Activated CD4-positive, alpha-beta memory T cell treated with anti-CD3 and anti-CD28 coated beads for 36 hours (primary cell): ENCODE data around the gene WNT8B. TPM values are rescaled to one million over a fixed set of nuclear protein-coding genes. Genes with fewer than 3 reads are reported as not detected.

Experiments
- CTCF ChIA-PET: fragments of 350-600 bp; sonication (Branson Sonifier 250); formaldehyde crosslinking; loops from one replicate; lab custom pipeline; 2021; ENCODE audit warnings: antibody characterized with exemption, inconsistent platforms; lab: Charles Lee
- POLR2A ChIA-PET: fragments of 350-600 bp; sonication (Branson Sonifier 250); formaldehyde crosslinking; loops from one replicate; lab custom pipeline; 2021; ENCODE audit warnings: antibody characterized with exemption; lab: Charles Lee
- DNase-seq: peaks from one replicate; pipeline ENCODE4 v3.0.0-alpha.2; 2020
- H3K27ac Mint-ChIP-seq: one replicate; pipeline ENCODE4 v1.8.0; 2021; ENCODE audit warnings: mixed read lengths
- H3K27me3 Mint-ChIP-seq: one replicate; pipeline ENCODE4 v1.8.0; 2021; ENCODE audit warnings: mixed read lengths
- H3K36me3 Mint-ChIP-seq: one replicate; pipeline ENCODE4 v1.8.0; 2021; ENCODE audit warnings: mixed read lengths
- H3K4me1 Mint-ChIP-seq: one replicate; pipeline ENCODE4 v1.8.0; 2021; ENCODE audit warnings: low read depth, mixed read lengths
- H3K4me3 Mint-ChIP-seq: one replicate; pipeline ENCODE4 v1.8.0; 2021; ENCODE audit warnings: mild to moderate bottlenecking, mixed read lengths
- H3K9me3 Mint-ChIP-seq: one replicate; pipeline ENCODE4 v1.8.0; 2021; ENCODE audit warnings: mixed read lengths
- intact Hi-C: fragments of 100-400 bp; cut with micrococcal nuclease; formaldehyde crosslinking; loops from one replicate; pipeline ENCODE4 v1.15.1; 2023
- total RNA-seq, 2 experiments: library from RNA; stranded (reverse); gene quantifications; one replicate each; pipeline ENCODE4 v1.2.3, GENCODE V29; 2021

WNT8B gene
- total RNA-seq, 2 experiments from 2014 or later = 0.36 to 0.46 TPM

- Mint-ChIP-seq H3K4me1 (no peaks in the 10 kb centered on the region), H3K27me3 (peaks cover 3% of the 10 kb centered on the region), H3K9me3 (no peaks in the 10 kb centered on the region), H3K27ac (no peak overlapping the region), H3K36me3 (no peaks in the 10 kb centered on the region), H3K4me3 (no peak overlapping the region)
- ChIA-PET CTCF (interaction anchor here (1.4 to 2.8 kb wide), 2 partner anchors 14 to 41 kb away, joined by 5 to 13 read pairs; no protein-coding TSS in a partner anchor), POLR2A (no interaction called here)
- DNase-seq = no peak
- intact Hi-C loops = no loop called here
Observed at GRCh38 chr10:100468322-100468721, 5.5 kb downstream of the WNT8B start.

GRCh38 chr10:100468978-100469377 lies 6.2 kb downstream of the WNT8B start:
- POLR2A ChIA-PET = no interaction called here
- intact Hi-C loops = no loop called here

GRCh38 chr10:100469756-100470155 lies 6.9 kb downstream of the WNT8B start:
- H3K27me3 Mint-ChIP-seq = peaks cover 3% of the 10 kb centered on the region
- no peak for DNase-seq
- H3K36me3 Mint-ChIP-seq = no peaks in the 10 kb centered on the region
- intact Hi-C loops = no loop called here
- CTCF ChIA-PET = interaction anchor here (1.4 to 2.8 kb wide), 2 partner anchors 13 to 39 kb away, joined by 5 to 13 read pairs; no protein-coding TSS in a partner anchor
- POLR2A ChIA-PET = no interaction called here
- no peak overlapping the region for H3K27ac Mint-ChIP-seq
- no peaks in the 10 kb centered on the region for H3K9me3 Mint-ChIP-seq
- no peak overlapping the region for H3K4me3 Mint-ChIP-seq
- H3K4me1 Mint-ChIP-seq = no peaks in the 10 kb centered on the region

More at GRCh38 chr10:100468978-100469377, 6.2 kb downstream of the WNT8B start:
- Mint-ChIP-seq H3K27me3 (peaks cover 3% of the 10 kb centered on the region), H3K9me3 (no peaks in the 10 kb centered on the region), H3K27ac (no peak overlapping the region), H3K36me3 (no peaks in the 10 kb centered on the region), H3K4me3 (no peak overlapping the region), H3K4me1 (no peaks in the 10 kb centered on the region)
- DNase-seq = no peak
- CTCF ChIA-PET = interaction anchor here (1.4 to 2.8 kb wide), 2 partner anchors 14 to 40 kb away, joined by 5 to 13 read pairs; no protein-coding TSS in a partner anchor

GRCh38 chr10:100470367-100470766 lies 7.6 kb downstream of the WNT8B start:
- no peak for DNase-seq
- Mint-ChIP-seq H3K36me3 (no peaks in the 10 kb centered on the region), H3K4me1 (no peaks in the 10 kb centered on the region), H3K9me3 (no peaks in the 10 kb centered on the region), H3K27ac (no peak overlapping the region), H3K4me3 (no peak overlapping the region), H3K27me3 (peaks cover 3% of the 10 kb centered on the region)
- POLR2A ChIA-PET = no interaction called here
- intact Hi-C loops = no loop called here
- CTCF ChIA-PET = interaction anchor here (2.8 kb wide), 1 partner anchor 12 kb away, joined by 13 read pairs; no protein-coding TSS in a partner anchor

GRCh38 chr10:100477970-100478369 lies 15.2 kb downstream of the WNT8B start:
- intact Hi-C loops = no loop called here
- ChIA-PET CTCF (no interaction called here), POLR2A (no interaction called here)
- Mint-ChIP-seq H3K9me3 (no peaks in the 10 kb centered on the region), H3K36me3 (no peaks in the 10 kb centered on the region), H3K4me3 (no peak overlapping the region), H3K4me1 (peaks cover 9% of the 10 kb centered on the region), H3K27me3 (peaks cover 14% of the 10 kb centered on the region), H3K27ac (no peak overlapping the region)
- no peak for DNase-seq

DNA sequence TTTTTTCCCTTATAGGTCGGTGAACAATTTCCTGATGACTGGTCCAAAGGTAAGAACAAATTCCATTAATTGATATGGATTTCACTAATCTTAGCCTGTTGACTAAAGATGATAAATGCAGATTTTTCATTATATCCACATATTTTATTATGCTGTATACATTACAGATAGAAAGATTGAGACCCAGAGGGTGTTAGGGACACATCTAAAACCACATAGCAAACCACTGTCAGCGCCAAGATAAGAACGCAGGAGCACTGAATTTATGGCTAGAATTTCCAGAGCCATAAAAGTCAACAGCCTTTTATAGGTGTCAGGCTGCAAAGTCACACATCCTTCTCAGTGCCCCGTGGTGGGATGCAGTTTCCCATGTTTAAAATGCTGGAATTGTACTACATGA lies 16.2 kb downstream of the WNT8B start:
- peaks cover 12% of the 10 kb centered on the region for H3K4me1 Mint-ChIP-seq
- intact Hi-C loops = no loop called here
- H3K36me3 Mint-ChIP-seq = no peaks in the 10 kb centered on the region
- no peak overlapping the region for H3K4me3 Mint-ChIP-seq
- no peak for DNase-seq
- H3K9me3 Mint-ChIP-seq = no peaks in the 10 kb centered on the region
- ChIA-PET POLR2A (no interaction called here), CTCF (interaction anchor here (6.7 kb wide), 1 partner anchor 29 kb away, joined by 141 read pairs; no protein-coding TSS in a partner anchor)
- peaks cover 14% of the 10 kb centered on the region for H3K27me3 Mint-ChIP-seq
- H3K27ac Mint-ChIP-seq = no peak overlapping the region

DNA sequence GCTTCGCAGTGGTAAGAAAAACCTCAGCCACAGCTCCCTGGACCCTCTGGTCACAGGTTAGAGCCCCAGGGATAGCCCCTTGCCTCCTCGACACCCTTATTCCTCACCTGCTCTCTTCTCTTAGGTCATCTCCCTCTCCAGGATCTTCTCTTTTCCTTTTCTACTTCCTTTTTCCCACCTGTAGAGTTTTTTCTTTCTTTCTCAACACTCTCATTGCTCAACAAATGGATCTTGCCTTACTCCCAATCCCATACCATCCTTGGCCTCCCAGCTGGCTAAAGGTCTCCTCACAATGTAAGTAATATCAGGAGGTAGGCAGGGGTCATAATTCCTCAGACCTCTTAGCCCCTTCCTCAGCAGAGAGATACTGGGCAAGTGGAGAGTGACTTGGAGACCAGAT lies 17.2 kb downstream of the WNT8B start:
- ChIA-PET CTCF (interaction anchor here (1.1 to 9.6 kb wide), 4 partner anchors 14 to 46 kb away, joined by 5 to 144 read pairs (median 73); partner anchors contain the start of gene SEC31B), POLR2A (no interaction called here)
- Mint-ChIP-seq H3K4me3 (no peak overlapping the region), H3K27ac (no peak overlapping the region), H3K9me3 (no peaks in the 10 kb centered on the region), H3K36me3 (no peaks in the 10 kb centered on the region), H3K4me1 (peaks cover 12% of the 10 kb centered on the region), H3K27me3 (peaks cover 14% of the 10 kb centered on the region)
- DNase-seq = no peak
- intact Hi-C loops = loop anchor here (5.0 kb wide), 1 partner anchor 193 kb away; the partner anchor contains the start of gene BLOC1S2

DNA sequence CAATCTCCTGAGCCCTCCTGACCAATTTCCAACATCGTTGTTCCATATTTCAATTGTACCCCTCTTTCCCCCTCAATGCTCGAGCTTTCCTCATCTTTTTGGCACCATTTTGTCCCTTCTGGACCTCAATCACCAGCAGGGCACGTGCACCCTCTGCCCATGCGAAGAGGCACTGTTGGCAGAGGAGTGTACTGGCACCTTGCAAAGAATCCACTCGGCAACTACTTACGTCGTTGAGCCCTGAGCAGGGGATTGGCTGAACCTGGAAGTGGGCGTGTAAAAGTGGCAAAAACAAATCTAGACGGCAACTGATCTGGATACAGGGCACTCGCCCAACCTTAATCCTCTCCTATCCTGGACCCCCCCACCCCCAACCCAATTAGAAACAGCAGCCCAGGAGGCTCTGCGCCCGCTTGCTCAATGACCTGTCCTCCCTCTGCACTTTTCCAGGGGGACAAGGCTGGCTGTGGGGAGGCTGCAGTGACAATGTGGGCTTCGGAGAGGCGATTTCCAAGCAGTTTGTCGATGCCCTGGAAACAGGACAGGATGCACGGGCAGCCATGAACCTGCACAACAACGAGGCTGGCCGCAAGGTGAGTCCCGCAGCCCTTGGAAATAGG lies 18.8 kb downstream of the WNT8B start:
- POLR2A ChIA-PET = interaction anchor here (0.6 to 4.8 kb wide), 4 partner anchors 27 to 216 kb away, joined by 3 to 32 read pairs (median 4); no protein-coding TSS in a partner anchor
- H3K9me3 Mint-ChIP-seq = no peaks in the 10 kb centered on the region
- peak overlapping the region; percentile 6 for H3K27ac Mint-ChIP-seq
- CTCF ChIA-PET = interaction anchor here (0.6 to 9.6 kb wide), 29 partner anchors 8 to 570 kb away, joined by 3 to 144 read pairs (median 5); partner anchors contain the start of genes SCD and SEC31B
- intact Hi-C loops = loop anchor here (1.0 to 5.0 kb wide), 4 partner anchors 28 to 194 kb away; partner anchors contain the start of gene BLOC1S2
- H3K4me1 Mint-ChIP-seq = peaks cover 12% of the 10 kb centered on the region
- H3K4me3 Mint-ChIP-seq = peak overlapping the region; percentile 74
- peaks cover 14% of the 10 kb centered on the region for H3K27me3 Mint-ChIP-seq
- peaks cover 8% of the 10 kb centered on the region for H3K36me3 Mint-ChIP-seq
- DNase-seq = peak; percentile 97

- H3K9me3 Mint-ChIP-seq = no peaks in the 10 kb centered on the region
- POLR2A ChIA-PET = interaction anchor here (0.6 to 4.8 kb wide), 4 partner anchors 27 to 217 kb away, joined by 3 to 32 read pairs (median 4); no protein-coding TSS in a partner anchor
- peaks cover 11% of the 10 kb centered on the region for H3K36me3 Mint-ChIP-seq
- H3K27ac Mint-ChIP-seq = no peak overlapping the region
- intact Hi-C loops = loop anchor here (1.0 to 5.0 kb wide), 4 partner anchors 27 to 195 kb away; partner anchors contain the start of gene BLOC1S2
- peaks cover 14% of the 10 kb centered on the region for H3K27me3 Mint-ChIP-seq
- DNase-seq = peak; percentile 77
- CTCF ChIA-PET = interaction anchor here (0.5 to 9.6 kb wide), 35 partner anchors 9 to 569 kb away, joined by 3 to 144 read pairs (median 5); partner anchors contain the start of genes BLOC1S2, PKD2L1, SCD and SEC31B
- peaks cover 12% of the 10 kb centered on the region for H3K4me1 Mint-ChIP-seq
- H3K4me3 Mint-ChIP-seq = peak overlapping the region; percentile 74
Observed at GRCh38 chr10:100482181-100482833, 19.5 kb downstream of the WNT8B start.

GRCh38 chr10:100482834-100483185 lies 20.0 kb downstream of the WNT8B start:
- POLR2A ChIA-PET = interaction anchor here (0.8 to 4.8 kb wide), 3 partner anchors 26 to 40 kb away, joined by 3 to 32 read pairs (median 6); no protein-coding TSS in a partner anchor
- Mint-ChIP-seq H3K9me3 (no peaks in the 10 kb centered on the region), H3K4me1 (peaks cover 12% of the 10 kb centered on the region), H3K4me3 (no peak overlapping the region), H3K36me3 (peaks cover 11% of the 10 kb centered on the region), H3K27ac (no peak overlapping the region), H3K27me3 (peaks cover 14% of the 10 kb centered on the region)
- CTCF ChIA-PET = interaction anchor here (0.5 to 9.6 kb wide), 30 partner anchors 8 to 558 kb away, joined by 3 to 144 read pairs (median 5); partner anchors contain the start of genes BLOC1S2, PKD2L1, SCD and SEC31B
- intact Hi-C loops = loop anchor here (1.0 to 5.0 kb wide), 4 partner anchors 26 to 196 kb away; partner anchors contain the start of gene BLOC1S2
- no peak for DNase-seq

- H3K27ac Mint-ChIP-seq = no peak overlapping the region
- ChIA-PET CTCF (interaction anchor here (1.5 to 9.6 kb wide), 4 partner anchors 10 to 198 kb away, joined by 6 to 144 read pairs (median 99); partner anchors contain the start of genes BLOC1S2 and SEC31B), POLR2A (interaction anchor here (4.8 kb wide), 1 partner anchor 25 kb away, joined by 32 read pairs; no protein-coding TSS in a partner anchor)
- peaks cover 15% of the 10 kb centered on the region for H3K36me3 Mint-ChIP-seq
- DNase-seq = no peak
- no peak overlapping the region for H3K4me3 Mint-ChIP-seq
- H3K9me3 Mint-ChIP-seq = no peaks in the 10 kb centered on the region
- peaks cover 12% of the 10 kb centered on the region for H3K4me1 Mint-ChIP-seq
- H3K27me3 Mint-ChIP-seq = peaks cover 12% of the 10 kb centered on the region
- intact Hi-C loops = loop anchor here (5.0 kb wide), 1 partner anchor 197 kb away; the partner anchor contains the start of gene BLOC1S2
Observed at GRCh38 chr10:100483876-100484666, 21.3 kb downstream of the WNT8B start.
